RWPE2 (cell line): ENCODE data around the gene NELFCD.

Experiments
- ATAC-seq: fragments of 200-7000 bp; cut with Tn5 transposase; 3 replicates; pipeline ENCODE4 v1.9.1; 2021; ENCODE audit warnings: low read depth
- DNase-seq: peaks from one replicate; pipeline ENCODE4 v3.0.0-alpha.2; 2020; ENCODE audit warnings: low spot score
- H3K27ac ChIP-seq: fragments of 450-650 bp; 2 replicates; pipeline ENCODE4 v1.5.1; 2017; ENCODE audit warnings: mild to moderate bottlenecking; ENCODE audit not compliant: poor library complexity, severe bottlenecking
- H3K27me3 ChIP-seq: fragments of 250-450 bp; sonication (Bioruptor Pico); 2 replicates; pipeline ENCODE4 v1.5.1; 2021; ENCODE audit warnings: mild to moderate bottlenecking, moderate library complexity; ENCODE audit not compliant: insufficient read depth, poor library complexity, severe bottlenecking
- H3K36me3 ChIP-seq: fragments of 250-450 bp; sonication (Bioruptor Pico); 2 replicates; pipeline ENCODE4 v1.5.1; 2020; ENCODE audit warnings: low read depth, mild to moderate bottlenecking, moderate library complexity
- H3K4me1 ChIP-seq: fragments of 250-450 bp; sonication (Bioruptor Pico); 2 replicates; pipeline ENCODE4 v1.5.1; 2021; ENCODE audit warnings: mild to moderate bottlenecking, moderate library complexity; ENCODE audit not compliant: insufficient read depth, poor library complexity, severe bottlenecking
- H3K4me3 ChIP-seq: fragments of 250-450 bp; sonication (Bioruptor Pico); 2 replicates; pipeline ENCODE4 v1.5.1; 2021; ENCODE audit warnings: mild to moderate bottlenecking, moderate library complexity; ENCODE audit not compliant: severe bottlenecking
- H3K9me3 ChIP-seq: fragments of 250-450 bp; sonication (Bioruptor Pico); 2 replicates; pipeline ENCODE4 v1.5.1; 2021; ENCODE audit warnings: mild to moderate bottlenecking, moderate library complexity; ENCODE audit not compliant: severe bottlenecking
- CTCF ChIP-seq: fragments of 450-650 bp; IDR thresholded peaks from one replicate; pipeline ENCODE4 v1.5.1; 2017; ENCODE audit warnings: mild to moderate bottlenecking, moderate library complexity; ENCODE audit not compliant: poor library complexity, severe bottlenecking

The NELFCD gene

GRCh38 chr20:58965270-58966064, 15.6 kb upstream of the NELFCD start:
- Histone ChIP-seq H3K27ac (no peak overlapping the region), H3K4me1 (no peaks in the 10 kb centered on the region), H3K4me3 (no peak overlapping the region), H3K36me3 (no peaks in the 10 kb centered on the region), H3K27me3 (peaks cover 53% of the 10 kb centered on the region), H3K9me3 (peaks cover 13% of the 10 kb centered on the region)
- no peak for TF ChIP-seq CTCF
- peak; percentile 65 for DNase-seq
- ATAC-seq, result peak; percentile 36; the same call in 2 of the 3 replicates

GRCh38 chr20:58967652-58968429, 13.2 kb upstream of the NELFCD start:
- no peaks in the 10 kb centered on the region for H3K4me1 ChIP-seq
- ATAC-seq, result peak; percentile 26; the same call in 2 of the 3 replicates

GRCh38 chr20:58969439-58969838, 11.6 kb upstream of the NELFCD start:
- no peaks in the 10 kb centered on the region for H3K36me3 ChIP-seq
- ATAC-seq (no peak), DNase-seq (no peak)
- H3K9me3 ChIP-seq, result peaks cover 7% of the 10 kb centered on the region
- H3K4me1 ChIP-seq, result no peaks in the 10 kb centered on the region
- H3K27ac ChIP-seq, result no peak overlapping the region
- no peak for TF ChIP-seq CTCF
- no peak overlapping the region for H3K4me3 ChIP-seq
- peaks cover 31% of the 10 kb centered on the region for H3K27me3 ChIP-seq

More at GRCh38 chr20:58967652-58968429, 13.2 kb upstream of the NELFCD start:
- no peak overlapping the region for H3K27ac ChIP-seq
- no peak for TF ChIP-seq CTCF
- H3K9me3 ChIP-seq, result peaks cover 13% of the 10 kb centered on the region
- no peaks in the 10 kb centered on the region for H3K36me3 ChIP-seq
- DNase-seq, result peak; percentile 70
- no peak overlapping the region for H3K4me3 ChIP-seq
- H3K27me3 ChIP-seq, result peaks cover 41% of the 10 kb centered on the region

- Histone ChIP-seq H3K27me3 (peaks cover 27% of the 10 kb centered on the region), H3K4me1 (no peaks in the 10 kb centered on the region), H3K36me3 (no peaks in the 10 kb centered on the region), H3K27ac (no peak overlapping the region), H3K4me3 (no peak overlapping the region), H3K9me3 (peaks cover 7% of the 10 kb centered on the region)
- TF ChIP-seq CTCF, result no peak
- no peak for ATAC-seq
- DNase-seq, result no peak
Observed at GRCh38 chr20:58970146-58970545, 10.9 kb upstream of the NELFCD start.
